ENCODE results near the gene PRRC2C. TPM values are rescaled to one million over a fixed set of nuclear protein-coding genes. Genes with fewer than 3 reads are reported as not detected.
"Not testable (repeated sequence)": the region's sequence is repeated elsewhere in the genome, so short reads cannot be mapped to it uniquely, and the experiment has no call there.

Gene PRRC2C
- total RNA-seq, 4 donors from 2014 or later: 59.7 to 114 (median 88.0) TPM

GRCh38 chr1:171600862-171601261 lies 115.5 kb downstream of the PRRC2C start:
- Histone ChIP-seq H3K27me3 (no peaks in the 10 kb centered on the region), H3K9me3 (no peaks in the 10 kb centered on the region), H3K36me3 (peaks cover 0 to 8% (median 0%) of the 10 kb centered on the region in 3 donors), H3K4me1 (peaks cover 0 to 4% (median 0%) of the 10 kb centered on the region in 3 donors), H3K4me3 (no peak overlapping the region), H3K27ac (no peak overlapping the region)
- intact Hi-C loops (cut with DNase I): no loop called here
- TF ChIP-seq POLR2A (IDR thresholded peaks at IDR 0.05) (no peak), CTCF (IDR thresholded peaks at IDR 0.05) (no peak)
- DNase-seq: no peak
- 71 to 90% methylated on average over 3 to 12 of the region's 13 CpGs for WGBS, 2 donors

- H3K27me3 ChIP-seq; H3K36me3 ChIP-seq; H3K9me3 ChIP-seq; DNase-seq; intact Hi-C loops (cut with DNase I); H3K4me1 ChIP-seq; H3K4me3 ChIP-seq; H3K27ac ChIP-seq: not testable (repeated sequence)
- 80 to 89% methylated on average over 6 of the region's 6 CpGs for WGBS, 2 donors
Measured at GRCh38 chr1:171603042-171603441, 117.7 kb downstream of the PRRC2C start.

- Histone ChIP-seq H3K9me3 (no peaks in the 10 kb centered on the region), H3K27me3 (no peaks in the 10 kb centered on the region), H3K36me3 (no peaks in the 10 kb centered on the region), H3K4me3 (no peak overlapping the region), H3K4me1 (peaks cover 0 to 14% (median 3%) of the 10 kb centered on the region in 3 donors), H3K27ac (peak overlapping the region in 1 of 4 donors; percentile 54)
- 56 to 62% methylated on average over 7 to 8 of the region's 10 CpGs for WGBS, 2 donors
- DNase-seq: no peak
- intact Hi-C loops (cut with DNase I): no loop called here
- no peak for TF ChIP-seq POLR2A (IDR thresholded peaks at IDR 0.05)
- no peak for TF ChIP-seq CTCF (IDR thresholded peaks at IDR 0.05)
Measured at GRCh38 chr1:171606402-171606941, 121.1 kb downstream of the PRRC2C start.

GRCh38 chr1:171610385-171610784 lies 125.1 kb downstream of the PRRC2C start:
- no peak overlapping the region for H3K4me3 ChIP-seq
- WGBS, 2 donors: 13 to 25% methylated on average over 2 of the region's 2 CpGs
- TF ChIP-seq CTCF (IDR thresholded peaks at IDR 0.05) (no peak), POLR2A (IDR thresholded peaks at IDR 0.05) (no peak)
- no peaks in the 10 kb centered on the region for H3K27me3 ChIP-seq
- H3K4me1 ChIP-seq: peaks cover 0 to 14% (median 3%) of the 10 kb centered on the region in 3 donors
- H3K9me3 ChIP-seq: no peaks in the 10 kb centered on the region
- intact Hi-C loops (cut with DNase I): no loop called here
- H3K27ac ChIP-seq: no peak overlapping the region
- no peaks in the 10 kb centered on the region for H3K36me3 ChIP-seq
- no peak for DNase-seq

- intact Hi-C loops (cut with DNase I): no loop called here
- no peak for DNase-seq
- Histone ChIP-seq H3K27me3 (no peaks in the 10 kb centered on the region), H3K4me3 (no peak overlapping the region), H3K36me3 (no peaks in the 10 kb centered on the region), H3K4me1 (peaks cover 0 to 20% (median 7%) of the 10 kb centered on the region in 3 donors), H3K27ac (no peak overlapping the region), H3K9me3 (no peaks in the 10 kb centered on the region)
- TF ChIP-seq POLR2A (IDR thresholded peaks at IDR 0.05): no peak
- TF ChIP-seq CTCF (IDR thresholded peaks at IDR 0.05): no peak
- 53 to 61% methylated on average over 2 of the region's 2 CpGs for WGBS, 2 donors
Measured at GRCh38 chr1:171611306-171611705, 126.0 kb downstream of the PRRC2C start.

- 88 to 100% methylated on average over 1 of the region's 1 CpG for WGBS, 2 donors
Measured at GRCh38 chr1:171613282-171613681, 128.0 kb downstream of the PRRC2C start.

GRCh38 chr1:171615122-171615906 lies 130.0 kb downstream of the PRRC2C start:
- H3K27me3 ChIP-seq; H3K27ac ChIP-seq; H3K36me3 ChIP-seq; DNase-seq; H3K4me3 ChIP-seq; intact Hi-C loops (cut with DNase I); H3K9me3 ChIP-seq: not testable (repeated sequence)
- peaks cover 0 to 14% (median 7%) of the 10 kb centered on the region in 3 donors for H3K4me1 ChIP-seq
- 54 to 71% methylated on average over 11 to 14 of the region's 14 CpGs for WGBS, 2 donors

More at GRCh38 chr1:171613282-171613681, 128.0 kb downstream of the PRRC2C start:
- Histone ChIP-seq H3K27ac (no peak overlapping the region), H3K36me3 (no peaks in the 10 kb centered on the region), H3K4me1 (peaks cover 0 to 16% (median 7%) of the 10 kb centered on the region in 3 donors), H3K9me3 (no peaks in the 10 kb centered on the region), H3K4me3 (no peak overlapping the region), H3K27me3 (no peaks in the 10 kb centered on the region)
- no peak for DNase-seq
- TF ChIP-seq POLR2A (IDR thresholded peaks at IDR 0.05) (no peak), CTCF (IDR thresholded peaks at IDR 0.05) (no peak)
- intact Hi-C loops (cut with DNase I): no loop called here
